Gastroesophageal sphincter (tissue), 3 donors: ENCODE results near the gene CELSR1.

Source experiments
- POLR2A ChIP-seq, 2 donors: fragments of 450-650 bp; IDR thresholded peaks; one replicate each; pipeline ENCODE4 v1.6.1; 2017; ENCODE audit warnings: antibody characterized with exemption in 2 of 2, mild to moderate bottlenecking in 2 of 2, moderate library complexity in 1 of 2
- POLR2AphosphoS5 ChIP-seq: sonication (generic); formaldehyde crosslinking; IDR thresholded peaks from one replicate; pipeline ENCODE4 v1.6.1; 2017; ENCODE audit warnings: antibody characterized with exemption
- TF ChIP-seq, protein P1 (sequence below), 4 experiments: fragments of 200-600 bp in 2 of 4; fragments of 450-650 bp in 2 of 4; sonication (generic) in 1 of 4; IDR thresholded peaks; one replicate each; pipeline ENCODE4 v1.5.1; 2017 to 2019; ENCODE audit warnings: antibody characterized with exemption in 4 of 4, mild to moderate bottlenecking in 2 of 4, moderate library complexity in 2 of 4

DNA sequence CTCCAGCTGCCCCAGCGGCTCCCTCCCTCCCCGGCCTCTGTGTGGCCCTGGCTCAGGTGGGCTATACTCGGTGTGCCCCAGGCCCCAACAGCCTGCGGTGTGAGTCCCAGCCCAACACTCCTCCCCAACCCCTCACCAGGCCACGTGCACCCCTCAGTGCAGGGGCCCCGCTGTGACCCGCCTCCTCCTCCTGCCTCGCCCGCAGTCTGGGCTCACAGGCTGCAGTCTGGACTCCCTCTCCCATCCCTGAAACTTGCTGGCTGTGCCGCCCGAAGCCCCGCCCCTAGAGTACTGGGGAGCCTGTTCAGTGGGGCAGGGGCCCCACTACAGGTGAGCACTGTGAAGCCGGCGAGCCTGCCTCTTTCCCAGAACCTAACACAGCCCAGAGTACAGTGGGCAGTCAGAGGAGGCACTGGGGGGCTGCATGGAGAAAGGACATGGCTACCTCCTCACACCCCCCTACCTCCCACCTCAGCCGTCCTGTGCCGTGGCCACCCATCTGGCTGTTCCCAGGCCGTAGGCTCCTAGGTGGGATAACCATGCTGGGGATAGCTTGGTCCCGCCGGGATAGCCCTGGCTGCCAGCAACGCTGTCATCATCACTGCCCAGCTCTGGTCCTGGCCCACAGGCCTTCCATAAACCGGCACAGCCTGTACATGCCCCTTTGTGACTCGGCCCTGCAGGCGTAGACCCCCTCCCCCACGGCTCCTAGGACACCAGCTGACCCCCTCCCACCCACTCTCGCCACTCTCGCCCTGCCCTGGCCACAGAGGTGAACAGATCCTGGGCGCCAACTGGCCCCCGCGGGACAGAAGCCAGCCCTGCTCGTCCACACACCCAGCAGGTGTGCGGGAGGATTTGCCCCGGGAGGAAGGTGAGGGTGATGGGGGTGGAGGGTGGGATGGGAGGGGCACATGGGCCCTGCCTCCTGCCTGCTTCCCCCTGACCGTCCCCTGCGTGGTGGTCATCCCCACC is 29.7 kb downstream of the CELSR1 start:
- TF ChIP-seq, protein P1, sequence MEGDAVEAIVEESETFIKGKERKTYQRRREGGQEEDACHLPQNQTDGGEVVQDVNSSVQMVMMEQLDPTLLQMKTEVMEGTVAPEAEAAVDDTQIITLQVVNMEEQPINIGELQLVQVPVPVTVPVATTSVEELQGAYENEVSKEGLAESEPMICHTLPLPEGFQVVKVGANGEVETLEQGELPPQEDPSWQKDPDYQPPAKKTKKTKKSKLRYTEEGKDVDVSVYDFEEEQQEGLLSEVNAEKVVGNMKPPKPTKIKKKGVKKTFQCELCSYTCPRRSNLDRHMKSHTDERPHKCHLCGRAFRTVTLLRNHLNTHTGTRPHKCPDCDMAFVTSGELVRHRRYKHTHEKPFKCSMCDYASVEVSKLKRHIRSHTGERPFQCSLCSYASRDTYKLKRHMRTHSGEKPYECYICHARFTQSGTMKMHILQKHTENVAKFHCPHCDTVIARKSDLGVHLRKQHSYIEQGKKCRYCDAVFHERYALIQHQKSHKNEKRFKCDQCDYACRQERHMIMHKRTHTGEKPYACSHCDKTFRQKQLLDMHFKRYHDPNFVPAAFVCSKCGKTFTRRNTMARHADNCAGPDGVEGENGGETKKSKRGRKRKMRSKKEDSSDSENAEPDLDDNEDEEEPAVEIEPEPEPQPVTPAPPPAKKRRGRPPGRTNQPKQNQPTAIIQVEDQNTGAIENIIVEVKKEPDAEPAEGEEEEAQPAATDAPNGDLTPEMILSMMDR (IDR thresholded peaks at IDR 0.05) = no peak
- TF ChIP-seq POLR2AphosphoS5 = no peak
- TF ChIP-seq POLR2A (IDR thresholded peaks at IDR 0.05) = no peak
